Measurements from ENCODE around the gene FNDC3A. TPM values are rescaled to one million over a fixed set of nuclear protein-coding genes. Genes with fewer than 3 reads are reported as not detected.
A peak's percentile ranks its signal among the peaks of the same experiment; 100 is the strongest.
"Not testable (repeated sequence)": the region's sequence is repeated elsewhere in the genome, so short reads cannot be mapped to it uniquely, and the experiment has no call there.

The FNDC3A gene
- total and polyA plus RNA-seq, 3 experiments from 2014 or later = 8.8 to 22.7 (median 21.8) TPM

- Mint-ChIP-seq H3K27me3 (no peaks in the 10 kb centered on the region), H3K36me3 (peaks cover 14 to 19% (median 17%) of the 10 kb centered on the region in 3 donors), H3K4me3 (no peak overlapping the region), H3K4me1 (peaks cover 3 to 16% (median 15%) of the 10 kb centered on the region in 3 donors), H3K9me3 (no peaks in the 10 kb centered on the region), H3K27ac (peak overlapping the region in 1 of 8 donors; percentile 34)
- Histone ChIP-seq H3K9me3 (ENCODE audit: low read length) (no peaks in the 10 kb centered on the region), H3K4me1 (ENCODE audit: insufficient read depth, low read length) (no peaks in the 10 kb centered on the region), H3K27ac (ENCODE audit: low read depth, low read length) (no peak overlapping the region), H3K36me3 (ENCODE audit: insufficient read depth, low read length) (no peaks in the 10 kb centered on the region), H3K4me3 (ENCODE audit: low read length) (no peak overlapping the region), H3K27me3 (ENCODE audit: insufficient read depth, low read length, poor library complexity, severe bottlenecking) (no peaks in the 10 kb centered on the region)
- DNase-seq = no peak
- ChIA-PET POLR2A (no interaction called here), CTCF (no interaction called here)
These were observed 85.1 kb downstream of the FNDC3A start for GRCh38 chr13:49060678-49061387.

GRCh38 chr13:49061388-49061752 is 85.7 kb downstream of the FNDC3A start:
- H3K9me3 ChIP-seq (ENCODE audit: low read length); H3K27me3 ChIP-seq (ENCODE audit: insufficient read depth, low read length, poor library complexity, severe bottlenecking); H3K4me3 Mint-ChIP-seq; H3K36me3 ChIP-seq (ENCODE audit: insufficient read depth, low read length); H3K27ac ChIP-seq (ENCODE audit: low read depth, low read length); CTCF ChIA-PET; H3K9me3 Mint-ChIP-seq; POLR2A ChIA-PET; H3K27me3 Mint-ChIP-seq; H3K27ac Mint-ChIP-seq; DNase-seq; H3K4me3 ChIP-seq (ENCODE audit: low read length); H3K4me1 ChIP-seq (ENCODE audit: insufficient read depth, low read length): not testable (repeated sequence)
- Mint-ChIP-seq H3K36me3 (peaks cover 14 to 16% (median 15%) of the 10 kb centered on the region in 3 donors), H3K4me1 (peaks cover 3 to 16% (median 12%) of the 10 kb centered on the region in 3 donors)

GRCh38 chr13:49062297-49062896 is 86.7 kb downstream of the FNDC3A start:
- no peaks in the 10 kb centered on the region for H3K27me3 ChIP-seq (ENCODE audit: insufficient read depth, low read length, poor library complexity, severe bottlenecking)
- peak overlapping the region in 1 of 8 donors; percentile 29 for H3K27ac Mint-ChIP-seq

GRCh38 chr13:49063011-49063410 is 87.3 kb downstream of the FNDC3A start:
- H3K27me3 Mint-ChIP-seq = no peaks in the 10 kb centered on the region
- Histone ChIP-seq H3K27ac (ENCODE audit: low read depth, low read length) (no peak overlapping the region), H3K4me3 (ENCODE audit: low read length) (no peak overlapping the region), H3K36me3 (ENCODE audit: insufficient read depth, low read length) (no peaks in the 10 kb centered on the region), H3K9me3 (ENCODE audit: low read length) (no peaks in the 10 kb centered on the region), H3K4me1 (ENCODE audit: insufficient read depth, low read length) (no peaks in the 10 kb centered on the region), H3K27me3 (ENCODE audit: insufficient read depth, low read length, poor library complexity, severe bottlenecking) (no peaks in the 10 kb centered on the region)
- H3K9me3 Mint-ChIP-seq = no peaks in the 10 kb centered on the region
- ChIA-PET POLR2A (no interaction called here), CTCF (no interaction called here)
- H3K4me1 Mint-ChIP-seq = peaks cover 3 to 16% (median 10%) of the 10 kb centered on the region in 3 donors
- H3K36me3 Mint-ChIP-seq = peaks cover 14 to 23% (median 20%) of the 10 kb centered on the region in 3 donors
- no peak for DNase-seq
- H3K4me3 Mint-ChIP-seq = no peak overlapping the region
- H3K27ac Mint-ChIP-seq = no peak overlapping the region

More at GRCh38 chr13:49062297-49062896, 86.7 kb downstream of the FNDC3A start:
- Histone ChIP-seq H3K27ac (ENCODE audit: low read depth, low read length) (no peak overlapping the region), H3K4me1 (ENCODE audit: insufficient read depth, low read length) (no peaks in the 10 kb centered on the region), H3K4me3 (ENCODE audit: low read length) (no peak overlapping the region), H3K9me3 (ENCODE audit: low read length) (no peaks in the 10 kb centered on the region), H3K36me3 (ENCODE audit: insufficient read depth, low read length) (no peaks in the 10 kb centered on the region)
- CTCF ChIA-PET = no interaction called here
- Mint-ChIP-seq H3K36me3 (peaks cover 16 to 20% (median 19%) of the 10 kb centered on the region in 3 donors), H3K4me1 (peaks cover 3 to 16% (median 10%) of the 10 kb centered on the region in 3 donors), H3K27me3 (no peaks in the 10 kb centered on the region), H3K4me3 (no peak overlapping the region), H3K9me3 (no peaks in the 10 kb centered on the region)
- POLR2A ChIA-PET = no interaction called here
- no peak for DNase-seq

GRCh38 chr13:49063497-49063896 is 87.8 kb downstream of the FNDC3A start:
- DNase-seq = no peak
- peaks cover 3 to 16% (median 10%) of the 10 kb centered on the region in 3 donors for H3K4me1 Mint-ChIP-seq
- H3K27ac Mint-ChIP-seq = no peak overlapping the region
- H3K27me3 Mint-ChIP-seq = no peaks in the 10 kb centered on the region
- no peaks in the 10 kb centered on the region for H3K9me3 Mint-ChIP-seq
- Histone ChIP-seq H3K4me1 (ENCODE audit: insufficient read depth, low read length) (no peaks in the 10 kb centered on the region), H3K36me3 (ENCODE audit: insufficient read depth, low read length) (peaks cover 2% of the 10 kb centered on the region), H3K9me3 (ENCODE audit: low read length) (no peaks in the 10 kb centered on the region), H3K27ac (ENCODE audit: low read depth, low read length) (no peak overlapping the region), H3K4me3 (ENCODE audit: low read length) (no peak overlapping the region), H3K27me3 (ENCODE audit: insufficient read depth, low read length, poor library complexity, severe bottlenecking) (no peaks in the 10 kb centered on the region)
- H3K36me3 Mint-ChIP-seq = peaks cover 11 to 22% (median 16%) of the 10 kb centered on the region in 3 donors
- CTCF ChIA-PET = no interaction called here
- no peak overlapping the region for H3K4me3 Mint-ChIP-seq
- POLR2A ChIA-PET = no interaction called here

GRCh38 chr13:49064476-49064875 is 88.8 kb downstream of the FNDC3A start:
- H3K27ac Mint-ChIP-seq = no peak overlapping the region
- no peaks in the 10 kb centered on the region for H3K27me3 ChIP-seq (ENCODE audit: insufficient read depth, low read length, poor library complexity, severe bottlenecking)
- H3K27ac ChIP-seq (ENCODE audit: low read depth, low read length) = no peak overlapping the region
- DNase-seq = no peak
- no peaks in the 10 kb centered on the region for H3K9me3 ChIP-seq (ENCODE audit: low read length)
- peaks cover 4% of the 10 kb centered on the region for H3K36me3 ChIP-seq (ENCODE audit: insufficient read depth, low read length)
- H3K4me1 Mint-ChIP-seq = peaks cover 3 to 16% (median 8%) of the 10 kb centered on the region in 3 donors
- H3K4me3 Mint-ChIP-seq = no peak overlapping the region
- no peaks in the 10 kb centered on the region for H3K9me3 Mint-ChIP-seq
- no peaks in the 10 kb centered on the region for H3K27me3 Mint-ChIP-seq
- CTCF ChIA-PET = no interaction called here
- H3K4me1 ChIP-seq (ENCODE audit: insufficient read depth, low read length) = no peaks in the 10 kb centered on the region
- POLR2A ChIA-PET = no interaction called here
- no peak overlapping the region for H3K4me3 ChIP-seq (ENCODE audit: low read length)
- H3K36me3 Mint-ChIP-seq = peaks cover 7 to 22% (median 13%) of the 10 kb centered on the region in 3 donors

- no peaks in the 10 kb centered on the region for H3K27me3 ChIP-seq (ENCODE audit: insufficient read depth, low read length, poor library complexity, severe bottlenecking)
- H3K9me3 ChIP-seq (ENCODE audit: low read length) = no peaks in the 10 kb centered on the region
- Mint-ChIP-seq H3K27ac (no peak overlapping the region), H3K4me3 (no peak overlapping the region), H3K4me1 (peaks cover 2 to 19% (median 12%) of the 10 kb centered on the region in 3 donors), H3K9me3 (no peaks in the 10 kb centered on the region), H3K36me3 (peaks cover 13 to 32% (median 21%) of the 10 kb centered on the region in 3 donors), H3K27me3 (no peaks in the 10 kb centered on the region)
- ChIA-PET CTCF (no interaction called here), POLR2A (no interaction called here)
- DNase-seq = no peak
- no peak overlapping the region for H3K4me3 ChIP-seq (ENCODE audit: low read length)
- H3K4me1 ChIP-seq (ENCODE audit: insufficient read depth, low read length) = no peaks in the 10 kb centered on the region
- peaks cover 4% of the 10 kb centered on the region for H3K36me3 ChIP-seq (ENCODE audit: insufficient read depth, low read length)
- H3K27ac ChIP-seq (ENCODE audit: low read depth, low read length) = no peak overlapping the region
These were observed 91.1 kb downstream of the FNDC3A start for GRCh38 chr13:49066856-49067255.

- H3K9me3 Mint-ChIP-seq; H3K4me3 Mint-ChIP-seq; H3K4me1 ChIP-seq (ENCODE audit: insufficient read depth, low read length); H3K4me3 ChIP-seq (ENCODE audit: low read length); H3K4me1 Mint-ChIP-seq; H3K27ac ChIP-seq (ENCODE audit: low read depth, low read length); H3K27me3 Mint-ChIP-seq; H3K36me3 ChIP-seq (ENCODE audit: insufficient read depth, low read length); CTCF ChIA-PET; H3K9me3 ChIP-seq (ENCODE audit: low read length); DNase-seq; H3K27ac Mint-ChIP-seq; POLR2A ChIA-PET; H3K27me3 ChIP-seq (ENCODE audit: insufficient read depth, low read length, poor library complexity, severe bottlenecking): not testable (repeated sequence)
- H3K36me3 Mint-ChIP-seq = peaks cover 9 to 36% (median 21%) of the 10 kb centered on the region in 3 donors
These were observed 92.8 kb downstream of the FNDC3A start for GRCh38 chr13:49068498-49068897.

Measured in CD8-positive, alpha-beta memory T cell (primary cell).